HEK293 (cell line): ENCODE data around the gene POU2AF3.

ENCODE experiments used
- EGR2 ChIP-seq: fragments of 450-650 bp; formaldehyde crosslinking; IDR thresholded peaks from 2 replicates; pipeline ENCODE4 v1.5.1; 2016; ENCODE audit warnings: low read depth, missing biosample characterization, missing genetic modification characterization
- HOXA7 ChIP-seq: sonication (generic); formaldehyde crosslinking; IDR thresholded peaks from 2 replicates; pipeline ENCODE4 v1.8.1; 2022; ENCODE audit warnings: missing genetic modification reagents, borderline replicate concordance
- HOXD13 ChIP-seq: sonication (generic); formaldehyde crosslinking; IDR thresholded peaks from 2 replicates; pipeline ENCODE4 v1.8.0; 2022; ENCODE audit warnings: missing genetic modification reagents, borderline replicate concordance
- OSR2 ChIP-seq: fragments of 450-650 bp; formaldehyde crosslinking; IDR thresholded peaks from 2 replicates; pipeline ENCODE4 v1.5.1; 2016; ENCODE audit warnings: missing biosample characterization, missing genetic modification characterization
- REPIN1 ChIP-seq: fragments of 450-650 bp; formaldehyde crosslinking; IDR thresholded peaks from 2 replicates; pipeline ENCODE4 v1.5.1; 2017; ENCODE audit warnings: missing biosample characterization, missing genetic modification characterization, low read depth
- SCRT2 ChIP-seq: fragments of 450-650 bp; formaldehyde crosslinking; IDR thresholded peaks from 2 replicates; pipeline ENCODE4 v1.5.1; 2016; ENCODE audit warnings: missing biosample characterization, missing genetic modification characterization
- SP7 ChIP-seq: fragments of 450-650 bp; formaldehyde crosslinking; IDR thresholded peaks from 2 replicates; pipeline ENCODE4 v1.5.1; 2016; ENCODE audit warnings: missing biosample characterization, missing genetic modification characterization
- TCF7L2 ChIP-seq: IDR thresholded peaks from 2 replicates; pipeline ENCODE4 v1.6.1; 2011; ENCODE audit warnings: low read depth, mild to moderate bottlenecking, inconsistent platforms, low read length, moderate library complexity, borderline replicate concordance
- ZFHX2 ChIP-seq: fragments of 450-650 bp; formaldehyde crosslinking; conservative IDR thresholded peaks from 2 replicates; pipeline ENCODE4 v1.5.1; 2016; ENCODE audit warnings: missing biosample characterization, missing genetic modification characterization
- ZNF121 ChIP-seq: fragments of 450-650 bp; formaldehyde crosslinking; IDR thresholded peaks from 2 replicates; pipeline ENCODE4 v1.5.1; 2016; ENCODE audit warnings: missing biosample characterization, missing genetic modification characterization
- ZNF18 ChIP-seq: fragments of 450-650 bp; formaldehyde crosslinking; IDR thresholded peaks from 2 replicates; pipeline ENCODE4 v1.5.1; 2016; ENCODE audit warnings: missing biosample characterization, missing genetic modification characterization
- ZNF2 ChIP-seq: fragments of 450-650 bp; formaldehyde crosslinking; IDR thresholded peaks from 2 replicates; pipeline ENCODE4 v1.5.1; 2016; ENCODE audit warnings: missing biosample characterization, missing genetic modification characterization
- ZNF214 ChIP-seq: fragments of 450-650 bp; formaldehyde crosslinking; IDR thresholded peaks from 2 replicates; pipeline ENCODE4 v1.5.1; 2017; ENCODE audit warnings: missing biosample characterization, mild to moderate bottlenecking, missing genetic modification characterization, borderline replicate concordance
- ZNF24 ChIP-seq: fragments of 450-650 bp; formaldehyde crosslinking; IDR thresholded peaks from 2 replicates; pipeline ENCODE4 v1.5.1; 2016; ENCODE audit warnings: missing biosample characterization, missing genetic modification characterization
- ZNF366 ChIP-seq: fragments of 450-650 bp; formaldehyde crosslinking; conservative IDR thresholded peaks from 2 replicates; pipeline ENCODE4 v1.5.1; 2016; ENCODE audit warnings: missing biosample characterization, missing genetic modification characterization
- ZNF394 ChIP-seq: fragments of 450-650 bp; formaldehyde crosslinking; IDR thresholded peaks from 2 replicates; pipeline ENCODE4 v1.5.1; 2016; ENCODE audit warnings: missing biosample characterization, missing genetic modification characterization, mild to moderate bottlenecking, moderate library complexity, borderline replicate concordance
- ZNF433 ChIP-seq: fragments of 450-650 bp; formaldehyde crosslinking; IDR thresholded peaks from 2 replicates; pipeline ENCODE4 v1.5.1; 2016; ENCODE audit warnings: missing biosample characterization, missing genetic modification characterization, low read depth
- ZNF48 ChIP-seq: fragments of 450-650 bp; formaldehyde crosslinking; IDR thresholded peaks from 2 replicates; pipeline ENCODE4 v1.5.1; 2016; ENCODE audit warnings: missing biosample characterization, missing genetic modification characterization
- ZNF623 ChIP-seq: fragments of 450-650 bp; formaldehyde crosslinking; IDR thresholded peaks from 2 replicates; pipeline ENCODE4 v1.5.1; 2016; ENCODE audit warnings: missing biosample characterization, missing genetic modification characterization
- ZNF692 ChIP-seq: fragments of 450-650 bp; formaldehyde crosslinking; IDR thresholded peaks from 2 replicates; pipeline ENCODE4 v1.5.1; 2016; ENCODE audit warnings: missing biosample characterization, missing genetic modification characterization
- ZNF776 ChIP-seq: fragments of 450-650 bp; formaldehyde crosslinking; IDR thresholded peaks from 2 replicates; pipeline ENCODE4 v1.5.0; 2017; ENCODE audit warnings: missing biosample characterization, missing genetic modification characterization, borderline replicate concordance
- ZNF843 ChIP-seq: fragments of 450-650 bp; formaldehyde crosslinking; IDR thresholded peaks from 2 replicates; pipeline ENCODE4 v1.5.1; 2016; ENCODE audit warnings: missing biosample characterization, missing genetic modification characterization
- ZSCAN16 ChIP-seq: fragments of 450-650 bp; formaldehyde crosslinking; IDR thresholded peaks from 2 replicates; pipeline ENCODE4 v1.5.1; 2016; ENCODE audit warnings: missing biosample characterization, missing genetic modification characterization
- TF ChIP-seq, protein P1 (sequence below): fragments of 450-650 bp; formaldehyde crosslinking; IDR thresholded peaks from 2 replicates; pipeline ENCODE4 v1.5.1; 2016; ENCODE audit warnings: missing biosample characterization, missing genetic modification characterization
- TF ChIP-seq, protein P2 (sequence below): fragments of 450-650 bp; formaldehyde crosslinking; IDR thresholded peaks from 2 replicates; pipeline ENCODE4 v1.5.1; 2016; ENCODE audit warnings: missing biosample characterization, missing genetic modification characterization
- TF ChIP-seq, protein P3 (sequence below): fragments of 450-650 bp; formaldehyde crosslinking; IDR thresholded peaks from 2 replicates; pipeline ENCODE4 v1.5.1; 2017; ENCODE audit warnings: missing biosample characterization, mild to moderate bottlenecking, missing genetic modification characterization, moderate library complexity
- TF ChIP-seq, protein P4 (sequence below): fragments of 450-650 bp; formaldehyde crosslinking; IDR thresholded peaks from 2 replicates; pipeline ENCODE4; 2016; ENCODE audit warnings: missing biosample characterization, missing genetic modification characterization

The POU2AF3 gene

GRCh38 chr11:111334532-111335502 is 36.5 kb downstream of the POU2AF3 start (continued):
- TF ChIP-seq, protein P1, sequence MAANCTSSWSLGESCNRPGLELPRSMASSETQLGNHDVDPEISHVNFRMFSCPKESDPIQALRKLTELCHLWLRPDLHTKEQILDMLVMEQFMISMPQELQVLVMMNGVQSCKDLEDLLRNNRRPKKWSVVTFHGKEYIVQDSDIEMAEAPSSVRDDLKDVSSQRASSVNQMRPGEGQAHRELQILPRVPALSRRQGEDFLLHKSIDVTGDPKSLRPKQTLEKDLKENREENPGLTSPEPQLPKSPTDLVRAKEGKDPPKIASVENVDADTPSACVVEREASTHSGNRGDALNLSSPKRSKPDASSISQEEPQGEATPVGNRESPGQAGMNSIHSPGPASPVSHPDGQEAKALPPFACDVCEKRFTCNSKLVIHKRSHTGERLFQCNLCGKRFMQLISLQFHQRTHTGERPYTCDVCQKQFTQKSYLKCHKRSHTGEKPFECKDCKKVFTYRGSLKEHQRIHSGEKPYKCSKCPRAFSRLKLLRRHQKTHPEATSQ (tag by site-specific recombination): no peak
- TF ChIP-seq, protein P2, sequence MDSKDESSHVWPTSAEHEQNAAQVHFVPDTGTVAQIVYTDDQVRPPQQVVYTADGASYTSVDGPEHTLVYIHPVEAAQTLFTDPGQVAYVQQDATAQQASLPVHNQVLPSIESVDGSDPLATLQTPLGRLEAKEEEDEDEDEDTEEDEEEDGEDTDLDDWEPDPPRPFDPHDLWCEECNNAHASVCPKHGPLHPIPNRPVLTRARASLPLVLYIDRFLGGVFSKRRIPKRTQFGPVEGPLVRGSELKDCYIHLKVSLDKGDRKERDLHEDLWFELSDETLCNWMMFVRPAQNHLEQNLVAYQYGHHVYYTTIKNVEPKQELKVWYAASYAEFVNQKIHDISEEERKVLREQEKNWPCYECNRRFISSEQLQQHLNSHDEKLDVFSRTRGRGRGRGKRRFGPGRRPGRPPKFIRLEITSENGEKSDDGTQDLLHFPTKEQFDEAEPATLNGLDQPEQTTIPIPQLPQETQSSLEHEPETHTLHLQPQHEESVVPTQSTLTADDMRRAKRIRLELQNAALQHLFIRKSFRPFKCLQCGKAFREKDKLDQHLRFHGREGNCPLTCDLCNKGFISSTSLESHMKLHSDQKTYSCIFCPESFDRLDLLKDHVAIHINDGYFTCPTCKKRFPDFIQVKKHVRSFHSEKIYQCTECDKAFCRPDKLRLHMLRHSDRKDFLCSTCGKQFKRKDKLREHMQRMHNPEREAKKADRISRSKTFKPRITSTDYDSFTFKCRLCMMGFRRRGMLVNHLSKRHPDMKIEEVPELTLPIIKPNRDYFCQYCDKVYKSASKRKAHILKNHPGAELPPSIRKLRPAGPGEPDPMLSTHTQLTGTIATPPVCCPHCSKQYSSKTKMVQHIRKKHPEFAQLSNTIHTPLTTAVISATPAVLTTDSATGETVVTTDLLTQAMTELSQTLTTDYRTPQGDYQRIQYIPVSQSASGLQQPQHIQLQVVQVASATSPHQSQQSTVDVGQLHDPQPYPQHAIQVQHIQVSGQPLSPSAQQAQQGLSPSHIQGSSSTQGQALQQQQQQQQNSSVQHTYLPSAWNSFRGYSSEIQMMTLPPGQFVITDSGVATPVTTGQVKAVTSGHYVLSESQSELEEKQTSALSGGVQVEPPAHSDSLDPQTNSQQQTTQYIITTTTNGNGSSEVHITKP (tag by site-specific recombination): peak; percentile 86
- TF ChIP-seq HOXD13 (CRISPR knock-in tag) (no peak), EGR2 (tag by site-specific recombination) (0 out of 2 replicates have a peak, but pooled peaks have one; percentile 14), HOXA7 (CRISPR knock-in tag) (no peak), ZNF843 (tag by site-specific recombination) (peak; percentile 26; the same call in 1 of the 2 replicates), SCRT2 (no peak), ZNF18 (tag by site-specific recombination) (no peak), SP7 (no peak), ZNF48 (no peak), TCF7L2 (no peak), ZFHX2 (tag by site-specific recombination) (0 out of 2 replicates have a peak, but pooled peaks have one; percentile 14), ZSCAN16 (tag by site-specific recombination) (no peak), ZNF692 (no peak), ZNF214 (tag by site-specific recombination) (no peak), ZNF394 (no peak), OSR2 (tag by site-specific recombination) (peak; percentile 37; the same call in 1 of the 2 replicates), REPIN1 (tag by site-specific recombination) (no peak), ZNF24 (tag by site-specific recombination) (no peak), ZNF366 (tag by site-specific recombination) (no peak), ZNF623 (no peak), ZNF121 (tag by site-specific recombination) (peak; percentile 53; the same call in 1 of the 2 replicates), ZNF2 (tag by site-specific recombination) (no peak), ZNF776 (tag by site-specific recombination) (no peak), ZNF433 (no peak)
- TF ChIP-seq, protein P3, sequence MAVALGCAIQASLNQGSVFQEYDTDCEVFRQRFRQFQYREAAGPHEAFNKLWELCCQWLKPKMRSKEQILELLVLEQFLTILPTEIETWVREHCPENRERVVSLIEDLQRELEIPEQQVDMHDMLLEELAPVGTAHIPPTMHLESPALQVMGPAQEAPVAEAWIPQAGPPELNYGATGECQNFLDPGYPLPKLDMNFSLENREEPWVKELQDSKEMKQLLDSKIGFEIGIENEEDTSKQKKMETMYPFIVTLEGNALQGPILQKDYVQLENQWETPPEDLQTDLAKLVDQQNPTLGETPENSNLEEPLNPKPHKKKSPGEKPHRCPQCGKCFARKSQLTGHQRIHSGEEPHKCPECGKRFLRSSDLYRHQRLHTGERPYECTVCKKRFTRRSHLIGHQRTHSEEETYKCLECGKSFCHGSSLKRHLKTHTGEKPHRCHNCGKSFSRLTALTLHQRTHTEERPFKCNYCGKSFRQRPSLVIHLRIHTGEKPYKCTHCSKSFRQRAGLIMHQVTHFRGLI (tag by site-specific recombination): no peak
- TF ChIP-seq, protein P4, sequence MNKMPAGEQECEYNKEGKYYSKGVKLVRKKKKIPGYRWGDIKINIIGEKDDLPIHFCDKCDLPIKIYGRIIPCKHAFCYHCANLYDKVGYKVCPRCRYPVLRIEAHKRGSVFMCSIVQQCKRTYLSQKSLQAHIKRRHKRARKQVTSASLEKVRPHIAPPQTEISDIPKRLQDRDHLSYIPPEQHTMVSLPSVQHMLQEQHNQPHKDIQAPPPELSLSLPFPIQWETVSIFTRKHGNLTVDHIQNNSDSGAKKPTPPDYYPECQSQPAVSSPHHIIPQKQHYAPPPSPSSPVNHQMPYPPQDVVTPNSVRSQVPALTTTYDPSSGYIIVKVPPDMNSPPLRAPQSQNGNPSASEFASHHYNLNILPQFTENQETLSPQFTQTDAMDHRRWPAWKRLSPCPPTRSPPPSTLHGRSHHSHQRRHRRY: no peak
